H1 (cell line): ENCODE measurements around the gene WDR6. TPM values are rescaled to one million over a fixed set of nuclear protein-coding genes. Genes with fewer than 3 reads are reported as not detected.
A peak's percentile ranks its signal among the peaks of the same experiment; 100 is the strongest.

ENCODE experiments used
- BACH1 ChIP-seq: IDR thresholded peaks from 2 replicates; pipeline ENCODE4 v1.6.1; 2012; ENCODE audit warnings: low read length, improper control_type of control experiment
- BCL11A ChIP-seq, 2 experiments: IDR thresholded peaks; one replicate each; pipeline ENCODE4 v1.6.1; 2011; ENCODE audit warnings: low read depth in 2 of 2, low read length in 2 of 2, mild to moderate bottlenecking in 2 of 2
- PHF8 ChIP-seq: fragments of 200-600 bp; sonication (generic); conservative IDR thresholded peaks from 2 replicates; pipeline ENCODE4 v1.7.1; 2012; ENCODE audit warnings: low read depth, mild to moderate bottlenecking, inconsistent platforms, low read length, moderate library complexity
- POLR2A ChIP-seq, 2 experiments: IDR thresholded peaks; 1 replicate in 1 of 2; 2 replicates in 1 of 2; pipeline ENCODE4 v1.6.1; 2011; ENCODE audit warnings: low read depth in 2 of 2, low read length in 2 of 2, mild to moderate bottlenecking in 2 of 2; ENCODE audit errors: control extremely low read depth in 1 of 2
- POLR2AphosphoS5 ChIP-seq: IDR thresholded peaks from 2 replicates; pipeline ENCODE4 v1.6.1; 2011; ENCODE audit warnings: low read depth, low read length
- RAD21 ChIP-seq, 2 experiments: IDR thresholded peaks in 1 of 2; conservative IDR thresholded peaks in 1 of 2; 2 replicates each; pipeline ENCODE4 v1.6.1; 2011; ENCODE audit warnings: low read depth in 2 of 2, low read length in 2 of 2, improper control_type of control experiment in 1 of 2, inconsistent platforms in 1 of 2, mild to moderate bottlenecking in 1 of 2, moderate library complexity in 1 of 2
- RXRA ChIP-seq: IDR thresholded peaks from 2 replicates; pipeline ENCODE4 v1.6.1; 2011; ENCODE audit warnings: low read depth, mild to moderate bottlenecking, low read length, moderate library complexity; ENCODE audit not compliant: insufficient read depth
- polyA plus RNA-seq, 7 experiments: library from polyadenylated mRNA; depleted of rRNA in 3 of 7; stranded (reverse) in 5 of 7; unstranded in 2 of 7; fragments of >200 nt in 5 of 7; fragments of 200-250 nt in 2 of 7; gene quantifications; 1 replicate in 5 of 7; 2 replicates in 1 of 7; 4 replicates in 1 of 7; pipeline versions ENCODE4 v1.2.1 to v1.2.3, GENCODE V29; 2011 to 2013; ENCODE audit warnings: missing spikeins in 2 of 7, mixed read lengths in 2 of 7
- total RNA-seq: library from RNA; stranded (reverse); fragmentation: NEBNext Ultra II Directional; extraction: Animal tissue kit (Norgen Biotek cat#: 25700); gene quantifications from 2 replicates; pipeline ENCODE4 v1.2.1, GENCODE V29; 2021
- TF ChIP-seq, protein P1 (sequence below): IDR thresholded peaks from 2 replicates; pipeline ENCODE4 v1.6.1; 2011; ENCODE audit warnings: low read depth, mild to moderate bottlenecking, low read length; ENCODE audit not compliant: insufficient read depth
- TF ChIP-seq, protein P2 (sequence below): fragments of 300-600 bp; sonication (generic); IDR thresholded peaks from 2 replicates; pipeline ENCODE4 v1.7.1; 2012; ENCODE audit warnings: low read length, moderate library complexity, mild to moderate bottlenecking, inconsistent platforms; ENCODE audit not compliant: insufficient replicate concordance

The WDR6 gene
- total and polyA plus RNA-seq, 2 of the 8 experiments (the other 6 are each of a cell fraction or from before 2014, with no cell fraction given) = 180 to 257 TPM

DNA sequence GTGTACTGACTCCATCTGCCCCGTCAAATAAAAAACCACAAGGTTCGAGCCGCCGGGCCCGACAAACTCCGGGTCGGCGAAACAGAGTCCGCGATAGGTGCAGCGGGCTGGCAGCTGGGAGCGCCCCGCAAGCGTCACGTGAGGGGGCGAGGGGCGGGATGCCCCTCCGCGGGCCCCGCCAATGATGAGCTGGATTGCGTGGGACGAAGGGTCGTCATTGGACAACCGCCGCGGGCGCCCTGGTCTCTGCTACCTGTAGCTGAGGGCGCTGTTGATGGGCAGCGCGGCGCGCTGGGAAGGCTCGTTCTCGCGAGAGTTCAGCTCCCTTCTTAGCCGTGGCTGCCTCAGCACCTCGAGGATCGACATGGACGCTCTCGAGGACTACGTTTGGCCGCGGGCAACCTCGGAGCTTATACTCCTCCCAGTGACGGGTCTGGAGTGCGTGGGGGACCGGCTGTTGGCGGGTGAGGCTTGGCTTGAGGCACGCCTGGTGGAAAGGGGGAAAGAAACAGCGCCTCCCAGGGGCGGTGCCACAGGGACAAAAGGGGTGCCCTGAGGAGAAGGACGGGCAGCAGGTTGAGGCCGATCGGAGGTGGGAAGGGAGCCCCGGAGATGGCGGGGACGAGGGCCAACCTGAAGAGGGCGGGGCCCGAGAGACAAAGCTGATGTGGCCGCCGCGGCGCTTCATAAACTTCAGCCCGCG, at the start of gene WDR6 (continued):
- TF ChIP-seq, protein P1, sequence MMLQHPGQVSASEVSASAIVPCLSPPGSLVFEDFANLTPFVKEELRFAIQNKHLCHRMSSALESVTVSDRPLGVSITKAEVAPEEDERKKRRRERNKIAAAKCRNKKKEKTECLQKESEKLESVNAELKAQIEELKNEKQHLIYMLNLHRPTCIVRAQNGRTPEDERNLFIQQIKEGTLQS = peak; percentile 91
- TF ChIP-seq, protein P2, sequence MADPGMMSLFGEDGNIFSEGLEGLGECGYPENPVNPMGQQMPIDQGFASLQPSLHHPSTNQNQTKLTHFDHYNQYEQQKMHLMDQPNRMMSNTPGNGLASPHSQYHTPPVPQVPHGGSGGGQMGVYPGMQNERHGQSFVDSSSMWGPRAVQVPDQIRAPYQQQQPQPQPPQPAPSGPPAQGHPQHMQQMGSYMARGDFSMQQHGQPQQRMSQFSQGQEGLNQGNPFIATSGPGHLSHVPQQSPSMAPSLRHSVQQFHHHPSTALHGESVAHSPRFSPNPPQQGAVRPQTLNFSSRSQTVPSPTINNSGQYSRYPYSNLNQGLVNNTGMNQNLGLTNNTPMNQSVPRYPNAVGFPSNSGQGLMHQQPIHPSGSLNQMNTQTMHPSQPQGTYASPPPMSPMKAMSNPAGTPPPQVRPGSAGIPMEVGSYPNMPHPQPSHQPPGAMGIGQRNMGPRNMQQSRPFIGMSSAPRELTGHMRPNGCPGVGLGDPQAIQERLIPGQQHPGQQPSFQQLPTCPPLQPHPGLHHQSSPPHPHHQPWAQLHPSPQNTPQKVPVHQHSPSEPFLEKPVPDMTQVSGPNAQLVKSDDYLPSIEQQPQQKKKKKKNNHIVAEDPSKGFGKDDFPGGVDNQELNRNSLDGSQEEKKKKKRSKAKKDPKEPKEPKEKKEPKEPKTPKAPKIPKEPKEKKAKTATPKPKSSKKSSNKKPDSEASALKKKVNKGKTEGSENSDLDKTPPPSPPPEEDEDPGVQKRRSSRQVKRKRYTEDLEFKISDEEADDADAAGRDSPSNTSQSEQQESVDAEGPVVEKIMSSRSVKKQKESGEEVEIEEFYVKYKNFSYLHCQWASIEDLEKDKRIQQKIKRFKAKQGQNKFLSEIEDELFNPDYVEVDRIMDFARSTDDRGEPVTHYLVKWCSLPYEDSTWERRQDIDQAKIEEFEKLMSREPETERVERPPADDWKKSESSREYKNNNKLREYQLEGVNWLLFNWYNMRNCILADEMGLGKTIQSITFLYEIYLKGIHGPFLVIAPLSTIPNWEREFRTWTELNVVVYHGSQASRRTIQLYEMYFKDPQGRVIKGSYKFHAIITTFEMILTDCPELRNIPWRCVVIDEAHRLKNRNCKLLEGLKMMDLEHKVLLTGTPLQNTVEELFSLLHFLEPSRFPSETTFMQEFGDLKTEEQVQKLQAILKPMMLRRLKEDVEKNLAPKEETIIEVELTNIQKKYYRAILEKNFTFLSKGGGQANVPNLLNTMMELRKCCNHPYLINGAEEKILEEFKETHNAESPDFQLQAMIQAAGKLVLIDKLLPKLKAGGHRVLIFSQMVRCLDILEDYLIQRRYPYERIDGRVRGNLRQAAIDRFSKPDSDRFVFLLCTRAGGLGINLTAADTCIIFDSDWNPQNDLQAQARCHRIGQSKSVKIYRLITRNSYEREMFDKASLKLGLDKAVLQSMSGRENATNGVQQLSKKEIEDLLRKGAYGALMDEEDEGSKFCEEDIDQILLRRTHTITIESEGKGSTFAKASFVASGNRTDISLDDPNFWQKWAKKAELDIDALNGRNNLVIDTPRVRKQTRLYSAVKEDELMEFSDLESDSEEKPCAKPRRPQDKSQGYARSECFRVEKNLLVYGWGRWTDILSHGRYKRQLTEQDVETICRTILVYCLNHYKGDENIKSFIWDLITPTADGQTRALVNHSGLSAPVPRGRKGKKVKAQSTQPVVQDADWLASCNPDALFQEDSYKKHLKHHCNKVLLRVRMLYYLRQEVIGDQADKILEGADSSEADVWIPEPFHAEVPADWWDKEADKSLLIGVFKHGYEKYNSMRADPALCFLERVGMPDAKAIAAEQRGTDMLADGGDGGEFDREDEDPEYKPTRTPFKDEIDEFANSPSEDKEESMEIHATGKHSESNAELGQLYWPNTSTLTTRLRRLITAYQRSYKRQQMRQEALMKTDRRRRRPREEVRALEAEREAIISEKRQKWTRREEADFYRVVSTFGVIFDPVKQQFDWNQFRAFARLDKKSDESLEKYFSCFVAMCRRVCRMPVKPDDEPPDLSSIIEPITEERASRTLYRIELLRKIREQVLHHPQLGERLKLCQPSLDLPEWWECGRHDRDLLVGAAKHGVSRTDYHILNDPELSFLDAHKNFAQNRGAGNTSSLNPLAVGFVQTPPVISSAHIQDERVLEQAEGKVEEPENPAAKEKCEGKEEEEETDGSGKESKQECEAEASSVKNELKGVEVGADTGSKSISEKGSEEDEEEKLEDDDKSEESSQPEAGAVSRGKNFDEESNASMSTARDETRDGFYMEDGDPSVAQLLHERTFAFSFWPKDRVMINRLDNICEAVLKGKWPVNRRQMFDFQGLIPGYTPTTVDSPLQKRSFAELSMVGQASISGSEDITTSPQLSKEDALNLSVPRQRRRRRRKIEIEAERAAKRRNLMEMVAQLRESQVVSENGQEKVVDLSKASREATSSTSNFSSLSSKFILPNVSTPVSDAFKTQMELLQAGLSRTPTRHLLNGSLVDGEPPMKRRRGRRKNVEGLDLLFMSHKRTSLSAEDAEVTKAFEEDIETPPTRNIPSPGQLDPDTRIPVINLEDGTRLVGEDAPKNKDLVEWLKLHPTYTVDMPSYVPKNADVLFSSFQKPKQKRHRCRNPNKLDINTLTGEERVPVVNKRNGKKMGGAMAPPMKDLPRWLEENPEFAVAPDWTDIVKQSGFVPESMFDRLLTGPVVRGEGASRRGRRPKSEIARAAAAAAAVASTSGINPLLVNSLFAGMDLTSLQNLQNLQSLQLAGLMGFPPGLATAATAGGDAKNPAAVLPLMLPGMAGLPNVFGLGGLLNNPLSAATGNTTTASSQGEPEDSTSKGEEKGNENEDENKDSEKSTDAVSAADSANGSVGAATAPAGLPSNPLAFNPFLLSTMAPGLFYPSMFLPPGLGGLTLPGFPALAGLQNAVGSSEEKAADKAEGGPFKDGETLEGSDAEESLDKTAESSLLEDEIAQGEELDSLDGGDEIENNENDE = no peak
- TF ChIP-seq POLR2A (IDR thresholded peaks at IDR 0.05; ENCODE audit: control extremely low read depth in 1 of 2, low read depth in 2 of 2, low read length in 2 of 2) = peak in 1 of 2 experiments; percentile 95; a peak in 2 of 3 replicates
- no peak for TF ChIP-seq BCL11A (IDR thresholded peaks at IDR 0.05; ENCODE audit: low read depth in 2 of 2, low read length in 2 of 2)
- TF ChIP-seq RAD21 (IDR thresholded peaks at IDR 0.05 in 1 of 2, conservative IDR thresholded peaks at IDR 0.05 in 1 of 2; ENCODE audit: low read depth in 2 of 2, low read length in 2 of 2) = no peak
- TF ChIP-seq BACH1 = no peak
- TF ChIP-seq POLR2AphosphoS5 = peak; percentile 97
- no peak for TF ChIP-seq RXRA
- peak; percentile 95 for TF ChIP-seq PHF8
